DOHH2 (cell line): Measurements from ENCODE around the gene TMPRSS13.

Source experiments
- CTCF ChIP-seq: fragments of 200-600 bp; sonication (generic); IDR thresholded peaks from one replicate; pipeline ENCODE4 v1.5.1; 2014; ENCODE audit warnings: antibody characterized with exemption, mild to moderate bottlenecking, low read depth, low read length; ENCODE audit not compliant: poor library complexity, severe bottlenecking
- EZH2phosphoT487 ChIP-seq: fragments of 200-600 bp; sonication (generic); IDR thresholded peaks from 2 replicates; pipeline ENCODE4 v1.6.1; 2017; ENCODE audit warnings: borderline replicate concordance, mild to moderate bottlenecking, antibody characterized with exemption, low read length, moderate library complexity, mixed read lengths

- TF ChIP-seq CTCF (no peak), EZH2phosphoT487 (no peak)
Observed at GRCh38 chr11:117888139-117888566, 41.0 kb downstream of the TMPRSS13 start.
